Loucy (cell line): ENCODE data around the gene DUSP22.

Experiments used
- H2AFZ ChIP-seq: fragments of 200-600 bp; sonication (generic); 2 replicates; pipeline ENCODE4 v1.6.0; 2016; ENCODE audit warnings: antibody characterized with exemption, mild to moderate bottlenecking, low read length, moderate library complexity
- H3F3A ChIP-seq: fragments of 200-600 bp; 2 replicates; pipeline ENCODE4 v1.6.0; 2016; ENCODE audit warnings: antibody characterized with exemption, low read depth, mild to moderate bottlenecking
- H3K27me3 ChIP-seq: fragments of 200-600 bp; sonication (generic); 2 replicates; pipeline ENCODE4 v1.6.1; 2014; ENCODE audit warnings: low read length, mild to moderate bottlenecking; ENCODE audit not compliant: insufficient read depth, poor library complexity, severe bottlenecking
- H3K36me3 ChIP-seq: fragments of 200-600 bp; sonication (generic); 2 replicates; pipeline ENCODE4 v1.6.1; 2016; ENCODE audit warnings: low read length; ENCODE audit not compliant: insufficient read depth
- H3K4me1 ChIP-seq: fragments of 200-600 bp; sonication (generic); 2 replicates; pipeline ENCODE4 v1.5.1; 2014; ENCODE audit warnings: low read length, mild to moderate bottlenecking; ENCODE audit not compliant: insufficient read depth, poor library complexity, severe bottlenecking
- H3K4me2 ChIP-seq: fragments of 200-600 bp; sonication (generic); 2 replicates; pipeline ENCODE4 v1.6.0; 2014; ENCODE audit warnings: antibody characterized with exemption, low read length, low read depth, mild to moderate bottlenecking; ENCODE audit not compliant: poor library complexity, severe bottlenecking
- H3K4me3 ChIP-seq: fragments of 200-600 bp; sonication (generic); 2 replicates; pipeline ENCODE4 v1.5.1; 2014; ENCODE audit warnings: low read length, mild to moderate bottlenecking, mixed read lengths; ENCODE audit not compliant: poor library complexity, severe bottlenecking
- H3K79me2 ChIP-seq: fragments of 200-600 bp; sonication (generic); 2 replicates; pipeline ENCODE4 v1.6.1; 2014; ENCODE audit warnings: low read length; ENCODE audit not compliant: insufficient read depth
- H3K9ac ChIP-seq: fragments of 200-600 bp; sonication (generic); 2 replicates; pipeline ENCODE4 v1.6.0; 2014; ENCODE audit warnings: mild to moderate bottlenecking, low read depth, low read length, moderate library complexity; ENCODE audit not compliant: poor library complexity, severe bottlenecking
- H3K9me2 ChIP-seq: fragments of 200-600 bp; sonication (generic); replicated peaks from 2 replicates; pipeline ENCODE4 v1.6.1; 2016; ENCODE audit warnings: low read depth, low read length, mixed read lengths
- H3K9me3 ChIP-seq: fragments of 200-600 bp; sonication (generic); 2 replicates; pipeline ENCODE4 v1.6.1; 2014; ENCODE audit warnings: mild to moderate bottlenecking, antibody characterized with exemption, low read length, low read depth; ENCODE audit not compliant: insufficient read depth
- H4K20me1 ChIP-seq: fragments of 200-600 bp; sonication (generic); 2 replicates; pipeline ENCODE4 v1.6.0; 2014; ENCODE audit warnings: antibody characterized with exemption, low read length, mild to moderate bottlenecking; ENCODE audit not compliant: insufficient read depth, poor library complexity, severe bottlenecking
- CTCF ChIP-seq: fragments of 200-600 bp; sonication (generic); conservative IDR thresholded peaks from 2 replicates; pipeline ENCODE4 v1.5.1; 2014; ENCODE audit warnings: mild to moderate bottlenecking, antibody characterized with exemption, low read length
- EZH2phosphoT487 ChIP-seq: fragments of 200-600 bp; IDR thresholded peaks from 2 replicates; pipeline ENCODE4 v1.6.1; 2018; ENCODE audit warnings: antibody characterized with exemption, mild to moderate bottlenecking, moderate library complexity, borderline replicate concordance

The DUSP22 gene

GRCh38 chr6:331622-332521, 39.6 kb downstream of the DUSP22 start:
- H3K9ac ChIP-seq, result no peak overlapping the region
- H3K79me2 ChIP-seq, result no peaks in the 10 kb centered on the region; the same call in 1 of the 2 replicates
- H3K36me3 ChIP-seq, result peaks cover 4% of the 10 kb centered on the region; the same call in 1 of the 2 replicates
- H2AFZ ChIP-seq, result no peak overlapping the region
- H3F3A ChIP-seq, result no peaks in the 10 kb centered on the region
- H3K27me3 ChIP-seq, result no peaks in the 10 kb centered on the region
- no peaks in the 10 kb centered on the region for H4K20me1 ChIP-seq
- peaks cover 25% of the 10 kb centered on the region for H3K4me1 ChIP-seq
- H3K4me3 ChIP-seq, result no peak overlapping the region
- H3K9me2 ChIP-seq, result no peaks in the 10 kb centered on the region
- no peak for TF ChIP-seq EZH2phosphoT487
- no peak for TF ChIP-seq CTCF
- H3K4me2 ChIP-seq, result no peak overlapping the region
- no peaks in the 10 kb centered on the region for H3K9me3 ChIP-seq

- Histone ChIP-seq H3F3A (no peaks in the 10 kb centered on the region), H3K4me3 (no peak overlapping the region), H3K9me3 (no peaks in the 10 kb centered on the region), H4K20me1 (no peaks in the 10 kb centered on the region), H3K4me2 (no peak overlapping the region), H3K9me2 (no peaks in the 10 kb centered on the region), H3K36me3 (no peaks in the 10 kb centered on the region), H2AFZ (no peak overlapping the region), H3K4me1 (peaks cover 33% of the 10 kb centered on the region), H3K27me3 (no peaks in the 10 kb centered on the region), H3K9ac (no peak overlapping the region), H3K79me2 (no peaks in the 10 kb centered on the region)
- no peak for TF ChIP-seq EZH2phosphoT487
- TF ChIP-seq CTCF, result no peak
These were observed 40.4 kb downstream of the DUSP22 start for GRCh38 chr6:332671-333070.

- Histone ChIP-seq H3K79me2 (no peaks in the 10 kb centered on the region), H3K9me2 (no peaks in the 10 kb centered on the region), H3K4me1 (peaks cover 42% of the 10 kb centered on the region), H3K9ac (no peak overlapping the region), H3K4me3 (no peak overlapping the region), H3F3A (no peaks in the 10 kb centered on the region), H2AFZ (no peak overlapping the region), H4K20me1 (no peaks in the 10 kb centered on the region), H3K4me2 (no peak overlapping the region), H3K36me3 (no peaks in the 10 kb centered on the region), H3K9me3 (no peaks in the 10 kb centered on the region), H3K27me3 (no peaks in the 10 kb centered on the region)
- TF ChIP-seq CTCF (no peak), EZH2phosphoT487 (no peak)
These were observed 41.2 kb downstream of the DUSP22 start for GRCh38 chr6:333379-334002.
